ENCODE measurements around the gene ADGRD2. TPM values are rescaled to one million over a fixed set of nuclear protein-coding genes. Genes with fewer than 3 reads are reported as not detected.
A peak's percentile ranks its signal among the peaks of the same experiment; 100 is the strongest.

Gene ADGRD2
- total and polyA plus RNA-seq, 9 of the 15 experiments (the other 6 are each of a cell fraction or from before 2014, with no cell fraction given) = not detected

- TF ChIP-seq RBM17 (IDR thresholded peaks at IDR 0.05; ENCODE audit: borderline replicate concordance, low read depth, low read length) = no peak
- TF ChIP-seq BRF1 (IDR thresholded peaks at IDR 0.05; ENCODE audit: borderline replicate concordance, extremely low read depth, insufficient read length) = no peak
- peak; percentile 67 for TF ChIP-seq CBFA2T2 (conservative IDR thresholded peaks at IDR 0.05)
- TF ChIP-seq NR1H2 (CRISPR knock-in tag; IDR thresholded peaks at IDR 0.05) = no peak
- no peak for TF ChIP-seq NR4A1 (CRISPR knock-in tag; IDR thresholded peaks at IDR 0.05)
- TF ChIP-seq NR4A1 (tag; IDR thresholded peaks at IDR 0.05) = 0 out of 2 replicates have a peak, but pooled peaks have one; percentile 39
- TF ChIP-seq SNIP1 (IDR thresholded peaks at IDR 0.05; ENCODE audit: low read depth) = no peak
- peak; percentile 17; the same call in 1 of the 2 replicates for TF ChIP-seq EP300 (IDR thresholded peaks at IDR 0.05; ENCODE audit: low read length)
- no peak for TF ChIP-seq CTCFL (IDR thresholded peaks at IDR 0.05; ENCODE audit: borderline replicate concordance, insufficient read depth, low read depth, low read length, poor library complexity, severe bottlenecking)
- no peak for TF ChIP-seq ZBTB34 (CRISPR knock-in tag; IDR thresholded peaks at IDR 0.05)
- TF ChIP-seq ZBTB2 (IDR thresholded peaks at IDR 0.05) = peak; percentile 57
- TF ChIP-seq SNAPC5 (CRISPR knock-in tag; IDR thresholded peaks at IDR 0.05) = no peak
- no peak for TF ChIP-seq MIER1 (IDR thresholded peaks at IDR 0.05; ENCODE audit: low read depth)
- TF ChIP-seq CREB3L1 (IDR thresholded peaks at IDR 0.05; ENCODE audit: borderline replicate concordance, low read depth) = peak; percentile 20; the same call in 1 of the 2 replicates
- TF ChIP-seq SMARCA4 (IDR thresholded peaks at IDR 0.05) = 0 out of 2 replicates have a peak, but pooled peaks have one; percentile 22
- no peak for TF ChIP-seq ZNF324 (CRISPR knock-in tag; IDR thresholded peaks at IDR 0.05)
- peak; percentile 70 for TF ChIP-seq TCF3 (CRISPR knock-in tag; IDR thresholded peaks at IDR 0.05)
- no peak for TF ChIP-seq U2AF2 (optimal IDR thresholded peaks at IDR 0.05; ENCODE audit: low read depth, low read length)
- TF ChIP-seq ZNF436 (CRISPR knock-in tag; IDR thresholded peaks at IDR 0.05) = no peak
- TF ChIP-seq ZEB2 (IDR thresholded peaks at IDR 0.05) = no peak
- peak; percentile 97 for TF ChIP-seq MAX (CRISPR knock-in tag; IDR thresholded peaks at IDR 0.05)
Observed at GRCh38 chr9:124511891-124512805, 61.9 kb downstream of the ADGRD2 start (continued).

Measured in K562 (cell line).